Endothelial cell of umbilical vein (primary cell): ENCODE results near the gene AKT3. TPM values are rescaled to one million over a fixed set of nuclear protein-coding genes. Genes with fewer than 3 reads are reported as not detected.

Experiments
- BruUV-seq: library from RNA; stranded (reverse); fragments of 400-500 nt; replicated peaks from 2 replicates; lab custom pipeline; 2021; lab: Mats Ljungman, UMichigan
- CTCF ChIA-PET: fragments of 300-600, 350-600 bp; sonication (Branson Sonifier 250); formaldehyde crosslinking; loops from one replicate; lab custom pipeline; 2021; ENCODE audit warnings: antibody characterized with exemption, inconsistent platforms; lab: Charles Lee
- POLR2A ChIA-PET: fragments of 300-600, 350-600 bp; sonication (Branson Sonifier 250); formaldehyde crosslinking; loops from one replicate; lab custom pipeline; 2021; ENCODE audit warnings: antibody characterized with exemption, inconsistent platforms; lab: Charles Lee
- DNase-seq: peaks from one replicate; pipeline ENCODE4 v3.0.0-alpha.2; 2011; ENCODE audit warnings: low read depth, low spot score
- FAIRE-seq: peaks from 2 replicates; lab custom pipeline; 2011; peaks lifted over from hg19 to GRCh38; lab: Jason Lieb, UNC
- H2AFZ ChIP-seq: 2 replicates; pipeline ENCODE4 v1.6.0; 2012; ENCODE audit warnings: low read depth, low read length, control low read depth, inconsistent platforms
- H3K27ac ChIP-seq: 2 replicates; pipeline ENCODE4 v1.5.1; 2011; ENCODE audit warnings: low read depth, mild to moderate bottlenecking, control low read depth, low read length, moderate library complexity; ENCODE audit not compliant: insufficient read depth
- H3K27me3 ChIP-seq, 2 experiments: 2 replicates each; pipeline versions ENCODE4 v1.6.0 to v1.6.1; 2011; ENCODE audit warnings: low read length in 2 of 2, mixed read lengths in 1 of 2; ENCODE audit not compliant: control insufficient read depth in 2 of 2, insufficient read depth in 2 of 2
- H3K36me3 ChIP-seq, 2 experiments: 2 replicates in 1 of 2; 3 replicates in 1 of 2; pipeline ENCODE4 v1.5.1; 2011; ENCODE audit warnings: low read length in 2 of 2, mild to moderate bottlenecking in 1 of 2, moderate library complexity in 1 of 2; ENCODE audit not compliant: control insufficient read depth in 2 of 2, insufficient read depth in 2 of 2; ENCODE audit errors: extremely low read depth in 1 of 2
- H3K4me1 ChIP-seq: 3 replicates; pipeline ENCODE4 v1.5.1; 2011; ENCODE audit warnings: mild to moderate bottlenecking, low read length; ENCODE audit not compliant: control insufficient read depth, insufficient read depth; ENCODE audit errors: extremely low read depth
- H3K4me2 ChIP-seq: 2 replicates; pipeline ENCODE4 v1.6.1; 2011; ENCODE audit warnings: low read length, control low read depth, mixed read lengths; ENCODE audit not compliant: insufficient read depth
- H3K4me3 ChIP-seq, 3 experiments: fragments of 200-600 bp in 1 of 3; sonication (generic), shearing (Covaris generic) in 1 of 3; replicated peaks in 1 of 3; 2 replicates each; pipeline ENCODE4 v1.5.1; 2011 to 2016; ENCODE audit warnings: control low read depth in 3 of 3, low read length in 3 of 3, mild to moderate bottlenecking in 2 of 3, inconsistent platforms in 1 of 3, low read depth in 1 of 3, moderate library complexity in 1 of 3; ENCODE audit not compliant: insufficient read depth in 1 of 3
- H3K79me2 ChIP-seq: 2 replicates; pipeline ENCODE4 v1.6.0; 2012; ENCODE audit warnings: low read length, inconsistent platforms; ENCODE audit not compliant: control insufficient read depth, insufficient read depth
- H3K9ac ChIP-seq: replicated peaks from 2 replicates; pipeline ENCODE3; 2011; ENCODE audit warnings: low read length, control low read depth; ENCODE audit not compliant: insufficient read depth; ENCODE audit errors: extremely low read depth
- H3K9me1 ChIP-seq: replicated peaks from 3 replicates; pipeline ENCODE4 v1.6.0; 2011; ENCODE audit warnings: mild to moderate bottlenecking, low read length; ENCODE audit not compliant: control insufficient read depth, insufficient read depth; ENCODE audit errors: extremely low read depth
- H3K9me3 ChIP-seq: replicated peaks from 2 replicates; pipeline ENCODE4 v1.5.1; 2012; ENCODE audit warnings: low read length, inconsistent platforms; ENCODE audit not compliant: control insufficient read depth, insufficient read depth
- H4K20me1 ChIP-seq: replicated peaks from 2 replicates; pipeline ENCODE3; 2011; ENCODE audit warnings: mild to moderate bottlenecking, low read length; ENCODE audit not compliant: control insufficient read depth, insufficient read depth; ENCODE audit errors: extremely low read depth
- EZH2 ChIP-seq: IDR thresholded peaks from 2 replicates; pipeline ENCODE4 v1.6.1; 2012; ENCODE audit warnings: borderline replicate concordance, low read depth, mild to moderate bottlenecking, moderate library complexity, low read length, inconsistent platforms; ENCODE audit not compliant: severe bottlenecking
- FOS ChIP-seq: IDR thresholded peaks from 2 replicates; pipeline ENCODE4 v1.6.1; 2011; ENCODE audit warnings: mild to moderate bottlenecking, low read length, moderate library complexity, borderline replicate concordance; ENCODE audit not compliant: insufficient read depth
- GATA2 ChIP-seq: IDR thresholded peaks from 2 replicates; pipeline ENCODE4 v1.7.0; 2011; ENCODE audit warnings: low read depth, mild to moderate bottlenecking, moderate library complexity, mixed read lengths, low read length; ENCODE audit not compliant: insufficient read length, insufficient read depth
- JUN ChIP-seq: IDR thresholded peaks from 2 replicates; pipeline ENCODE4 v1.6.1; 2011; ENCODE audit warnings: borderline replicate concordance, low read depth; ENCODE audit not compliant: insufficient read length, insufficient read depth
- MYC ChIP-seq: IDR thresholded peaks from one replicate; pipeline ENCODE4 v1.6.1; 2011; ENCODE audit warnings: mild to moderate bottlenecking, low read depth, low read length
- POLR2A ChIP-seq: IDR thresholded peaks from 2 replicates; pipeline ENCODE4 v1.6.1; 2012; ENCODE audit warnings: low read depth, mild to moderate bottlenecking, control low read depth, low read length
- POLR2AphosphoS5 ChIP-seq: IDR thresholded peaks from 2 replicates; pipeline ENCODE4 v1.6.1; 2012; ENCODE audit warnings: low read depth, mild to moderate bottlenecking, control low read depth, low read length, moderate library complexity; ENCODE audit not compliant: insufficient read depth
- dilution Hi-C: fragments of 300-500 bp; cut with MboI; formaldehyde crosslinking; loops from one replicate; pipeline ENCODE4 v1.15.0; 2019; ENCODE audit warnings: low sequenced_read_pairs; ENCODE audit not compliant: extremely low pct_ligation_motif_present
- intact Hi-C: fragments of 100-400 bp; cut with micrococcal nuclease; formaldehyde crosslinking; loops from one replicate; pipeline ENCODE4 v1.10.0; 2022
- polyA plus RNA-seq, 4 experiments: library from polyadenylated mRNA; depleted of rRNA in 3 of 4; stranded (reverse) in 3 of 4; unstranded in 1 of 4; fragments of >200 nt; gene quantifications; 2 replicates each; pipeline versions ENCODE4 v1.2.1 to v1.2.3, GENCODE V29; 2011 to 2012; ENCODE audit warnings: missing spikeins in 1 of 4
- total RNA-seq: library from RNA; stranded (reverse); gene quantifications from 2 replicates; pipeline ENCODE4 v1.2.3, GENCODE V29; 2021
- TF ChIP-seq, protein P1 (sequence below): IDR thresholded peaks from 2 replicates; pipeline ENCODE4 v1.6.1; 2011; ENCODE audit not compliant: insufficient read depth, insufficient read length
- TF ChIP-seq, protein P2 (sequence below), 2 donors: IDR thresholded peaks; 1 replicate in 1 of 2; 2 replicates in 1 of 2; pipeline ENCODE4 v1.5.1; 2011; ENCODE audit warnings: low read length in 2 of 2, mild to moderate bottlenecking in 2 of 2, moderate library complexity in 2 of 2, control low read depth in 1 of 2, inconsistent platforms in 1 of 2, low read depth in 1 of 2; ENCODE audit not compliant: insufficient read depth in 1 of 2; ENCODE audit errors: extremely low read depth in 1 of 2

AKT3 gene
- total and polyA plus RNA-seq, 2 donors (not counting 3 experiments of a cell fraction or from before 2014, with no cell fraction given): 20.6 to 97.1 TPM

DNA sequence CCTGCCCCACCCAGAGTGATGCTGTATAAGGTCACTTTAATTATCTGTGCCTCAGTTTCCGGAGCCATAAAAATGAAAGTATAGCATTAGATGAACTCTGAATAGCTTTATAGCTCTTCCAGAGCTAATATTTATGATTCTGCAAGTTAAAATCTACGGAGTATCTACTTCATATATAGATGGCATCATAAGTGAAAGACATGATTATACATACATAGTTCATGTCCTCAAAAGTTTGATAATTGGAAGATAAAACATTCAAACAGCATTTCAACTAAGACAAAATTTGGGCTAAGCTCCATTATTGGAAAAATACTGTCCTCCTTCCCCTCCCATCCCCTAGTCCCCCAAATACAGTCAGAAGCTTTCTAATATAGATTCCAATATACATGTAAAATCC lies 4.2 kb downstream of the AKT3 start:
- ChIA-PET CTCF (interaction anchor here (0.7 to 1.2 kb wide), 3 partner anchors 11 to 502 kb away, joined by 3 read pairs; no protein-coding TSS in a partner anchor), POLR2A (no interaction called here)

DNA sequence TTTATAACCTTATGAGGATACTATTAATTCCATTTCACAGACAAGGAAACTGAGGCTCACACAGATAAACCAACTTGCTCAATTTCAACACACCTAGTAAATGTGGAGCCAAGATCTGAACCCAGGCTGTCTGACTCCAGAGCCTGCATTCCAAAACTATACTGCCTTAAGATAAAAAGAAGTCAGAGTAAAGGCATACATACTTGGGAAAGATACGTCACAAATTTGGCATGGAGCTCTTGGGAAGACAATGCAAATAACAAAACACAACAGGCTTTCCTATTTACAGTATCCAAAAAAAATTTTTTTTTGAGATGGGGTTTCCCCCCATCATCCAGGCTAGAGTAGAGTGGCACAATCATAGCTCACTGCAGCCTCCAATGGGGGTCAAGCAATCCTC lies 5.9 kb downstream of the AKT3 start:
- H3K4me2 ChIP-seq: no peak overlapping the region
- DNase-seq (no peak), FAIRE-seq (no peak)
- H3K27me3 ChIP-seq: no peaks in the 10 kb centered on the region
- H3K79me2 ChIP-seq: peaks cover 75% of the 10 kb centered on the region
- intact Hi-C loops: loop anchor here (5.0 to 10.0 kb wide), 2 partner anchors 82 to 601 kb away; no protein-coding TSS in a partner anchor
- dilution Hi-C loops: no loop called here
- peaks cover 2% of the 10 kb centered on the region for H4K20me1 ChIP-seq
- no TSS peak for BruUV-seq
- POLR2A ChIA-PET: no interaction called here
- no peak overlapping the region for H3K27ac ChIP-seq
- no peaks in the 10 kb centered on the region for H3K9me1 ChIP-seq
- H3K4me1 ChIP-seq: peaks cover 36% of the 10 kb centered on the region
- H3K9me3 ChIP-seq: no peaks in the 10 kb centered on the region
- CTCF ChIA-PET: no interaction called here
- no peak overlapping the region for H3K9ac ChIP-seq
- H3K4me3 ChIP-seq: no peak overlapping the region
- no peak overlapping the region for H2AFZ ChIP-seq
- no peaks in the 10 kb centered on the region for H3K36me3 ChIP-seq
- TF ChIP-seq MYC (no peak), FOS (no peak), POLR2A (no peak), GATA2 (no peak), EZH2 (no peak), JUN (no peak), POLR2AphosphoS5 (no peak)
- TF ChIP-seq, protein P1, sequence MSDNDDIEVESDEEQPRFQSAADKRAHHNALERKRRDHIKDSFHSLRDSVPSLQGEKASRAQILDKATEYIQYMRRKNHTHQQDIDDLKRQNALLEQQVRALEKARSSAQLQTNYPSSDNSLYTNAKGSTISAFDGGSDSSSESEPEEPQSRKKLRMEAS: no peak
- TF ChIP-seq, protein P2, sequence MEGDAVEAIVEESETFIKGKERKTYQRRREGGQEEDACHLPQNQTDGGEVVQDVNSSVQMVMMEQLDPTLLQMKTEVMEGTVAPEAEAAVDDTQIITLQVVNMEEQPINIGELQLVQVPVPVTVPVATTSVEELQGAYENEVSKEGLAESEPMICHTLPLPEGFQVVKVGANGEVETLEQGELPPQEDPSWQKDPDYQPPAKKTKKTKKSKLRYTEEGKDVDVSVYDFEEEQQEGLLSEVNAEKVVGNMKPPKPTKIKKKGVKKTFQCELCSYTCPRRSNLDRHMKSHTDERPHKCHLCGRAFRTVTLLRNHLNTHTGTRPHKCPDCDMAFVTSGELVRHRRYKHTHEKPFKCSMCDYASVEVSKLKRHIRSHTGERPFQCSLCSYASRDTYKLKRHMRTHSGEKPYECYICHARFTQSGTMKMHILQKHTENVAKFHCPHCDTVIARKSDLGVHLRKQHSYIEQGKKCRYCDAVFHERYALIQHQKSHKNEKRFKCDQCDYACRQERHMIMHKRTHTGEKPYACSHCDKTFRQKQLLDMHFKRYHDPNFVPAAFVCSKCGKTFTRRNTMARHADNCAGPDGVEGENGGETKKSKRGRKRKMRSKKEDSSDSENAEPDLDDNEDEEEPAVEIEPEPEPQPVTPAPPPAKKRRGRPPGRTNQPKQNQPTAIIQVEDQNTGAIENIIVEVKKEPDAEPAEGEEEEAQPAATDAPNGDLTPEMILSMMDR (IDR thresholded peaks at IDR 0.05; ENCODE audit: extremely low read depth in 1 of 2, insufficient read depth in 1 of 2, low read depth in 1 of 2, low read length in 2 of 2): no peak

More for the DNA sequence above, 4.2 kb downstream of the AKT3 start:
- Histone ChIP-seq H3K4me3 (no peak overlapping the region), H3K79me2 (peaks cover 64% of the 10 kb centered on the region), H3K9ac (no peak overlapping the region), H3K36me3 (no peaks in the 10 kb centered on the region), H3K9me1 (no peaks in the 10 kb centered on the region), H3K4me2 (no peak overlapping the region), H3K27ac (no peak overlapping the region), H4K20me1 (peaks cover 2% of the 10 kb centered on the region), H3K27me3 (no peaks in the 10 kb centered on the region), H3K4me1 (peaks cover 36% of the 10 kb centered on the region), H2AFZ (no peak overlapping the region), H3K9me3 (no peaks in the 10 kb centered on the region)
- intact Hi-C loops: loop anchor here (5.0 to 10.0 kb wide), 2 partner anchors 99 to 599 kb away; no protein-coding TSS in a partner anchor
- TF ChIP-seq MYC: no peak
- no TSS peak for BruUV-seq
- FAIRE-seq: no peak
- no peak for DNase-seq
- dilution Hi-C loops: no loop called here
